ENCODE measurements around the gene PTPRN2.

GRCh38 chr7:157941210-157941609 lies 646.4 kb downstream of the PTPRN2 start:
- TF ChIP-seq CTCF (conservative IDR thresholded peaks at IDR 0.05; ENCODE audit: low read depth, low read length) (no peak), EZH2 (IDR thresholded peaks at IDR 0.05; ENCODE audit: borderline replicate concordance, low read depth, low read length, poor library complexity, severe bottlenecking) (no peak)

Data from A673 (cell line).